Lower leg skin (tissue), 3 donors: Measurements from ENCODE around the gene TPBG.

Experiments used
- CTCF ChIP-seq, 3 donors: fragments of 450-650 bp; IDR thresholded peaks; one replicate each; pipeline ENCODE4 v1.5.1; 2016; ENCODE audit warnings: antibody characterized with exemption in 3 of 3, mild to moderate bottlenecking in 3 of 3, moderate library complexity in 2 of 3
- POLR2A ChIP-seq, 2 donors: fragments of 450-650 bp; IDR thresholded peaks; one replicate each; pipeline ENCODE4 v1.6.1; 2016 to 2017; ENCODE audit warnings: antibody characterized with exemption in 2 of 2, mild to moderate bottlenecking in 1 of 2, moderate library complexity in 1 of 2

- TF ChIP-seq CTCF (IDR thresholded peaks at IDR 0.05) (no peak), POLR2A (IDR thresholded peaks at IDR 0.05) (no peak)
Observed at GRCh38 chr6:82397962-82398692, 34.5 kb downstream of the TPBG start.
